GM21360 (cell line): ENCODE data around the gene SERTAD2.

Experiments
- ATAC-seq: cut with Tn5 transposase; IDR thresholded peaks from one replicate; pipeline ENCODE4 v1.9.1; 2021; ENCODE audit warnings: mild to moderate bottlenecking, moderate library complexity; ENCODE audit not compliant: unreplicated experiment

Gene SERTAD2

DNA sequence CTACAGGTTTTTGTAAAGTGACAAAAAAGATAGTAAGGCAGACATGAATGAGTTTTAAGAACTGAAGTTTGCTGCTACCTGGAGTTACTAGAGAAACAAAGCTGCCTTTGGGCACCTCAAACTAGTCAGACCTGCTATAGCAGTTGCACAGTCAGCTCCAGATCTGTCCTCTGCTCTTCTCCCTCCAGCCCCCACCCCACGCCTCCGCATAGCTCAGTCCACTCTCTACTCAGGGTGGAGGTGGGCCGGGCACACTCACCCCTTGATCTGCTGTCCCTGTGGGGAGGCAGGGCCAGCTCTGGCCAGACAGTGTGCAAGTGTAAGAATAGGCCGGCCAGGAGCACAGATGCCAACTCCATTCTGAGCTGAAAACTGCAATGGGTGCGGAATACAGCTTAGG is 4.1 kb downstream of the SERTAD2 start:
- no peak for ATAC-seq

DNA sequence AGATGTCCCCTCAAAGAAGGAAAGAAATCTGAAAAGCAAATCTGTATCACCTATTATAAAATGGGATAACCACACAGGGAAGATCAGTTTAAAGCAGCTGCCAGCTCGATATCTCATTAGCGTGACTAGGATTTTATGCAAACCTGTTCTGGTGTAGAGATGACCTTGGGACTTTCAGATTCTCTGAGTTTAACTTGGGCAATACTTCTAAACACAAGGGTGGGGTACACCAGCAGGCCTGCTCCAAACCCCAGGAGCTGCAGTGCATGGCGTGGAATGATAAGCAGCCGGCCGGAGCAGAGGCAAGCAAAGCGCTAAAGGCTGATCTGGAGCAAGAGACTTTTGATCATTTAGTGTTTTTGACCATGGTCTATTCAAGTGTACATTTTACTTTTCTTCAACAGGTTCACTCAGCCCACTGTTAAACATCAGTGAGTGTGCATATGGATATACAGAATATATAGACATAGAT is 4.7 kb downstream of the SERTAD2 start:
- ATAC-seq = no peak

DNA sequence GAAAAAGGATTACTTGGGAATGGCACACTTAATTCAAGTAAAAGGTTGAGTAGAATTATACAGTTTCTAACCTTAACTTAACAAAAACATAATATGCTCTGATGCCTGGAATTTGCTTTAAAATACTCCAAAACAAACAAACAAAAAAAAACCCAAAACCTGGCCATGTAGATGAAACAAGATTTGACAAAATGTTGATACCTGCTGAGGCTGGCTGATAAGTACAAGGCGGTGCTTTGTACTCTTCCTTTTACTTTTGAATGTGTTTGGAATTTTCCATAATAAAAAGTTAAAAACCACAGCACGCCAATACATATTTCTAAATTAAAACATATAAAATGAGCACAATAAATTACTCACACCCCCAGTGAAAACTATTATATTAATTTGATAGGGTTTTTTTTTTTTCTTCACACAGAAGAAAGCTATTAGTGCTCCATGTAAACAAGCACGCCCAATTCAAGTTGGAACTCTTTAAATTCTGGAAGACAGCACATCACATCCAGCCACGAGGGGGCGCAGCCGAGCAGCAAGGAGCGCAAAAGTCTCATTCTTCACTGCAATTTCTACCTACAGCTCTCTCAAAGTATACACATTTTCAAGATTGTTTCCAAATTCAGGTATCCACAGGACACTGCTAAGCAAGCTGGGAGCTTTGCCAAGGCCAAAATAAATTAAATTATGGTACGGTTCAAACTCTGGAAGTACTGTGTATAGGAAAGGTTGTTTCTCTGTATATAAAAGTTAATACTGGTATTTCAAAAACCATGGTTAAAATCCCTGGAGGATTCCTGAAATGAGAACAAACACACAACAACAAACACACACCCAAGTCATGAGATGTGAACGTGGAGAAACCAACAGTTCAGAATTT is 7.5 kb downstream of the SERTAD2 start:
- ATAC-seq = no peak

- ATAC-seq = peak; percentile 47
Measured at GRCh38 chr2:64644458-64645382, 9.0 kb downstream of the SERTAD2 start.

DNA sequence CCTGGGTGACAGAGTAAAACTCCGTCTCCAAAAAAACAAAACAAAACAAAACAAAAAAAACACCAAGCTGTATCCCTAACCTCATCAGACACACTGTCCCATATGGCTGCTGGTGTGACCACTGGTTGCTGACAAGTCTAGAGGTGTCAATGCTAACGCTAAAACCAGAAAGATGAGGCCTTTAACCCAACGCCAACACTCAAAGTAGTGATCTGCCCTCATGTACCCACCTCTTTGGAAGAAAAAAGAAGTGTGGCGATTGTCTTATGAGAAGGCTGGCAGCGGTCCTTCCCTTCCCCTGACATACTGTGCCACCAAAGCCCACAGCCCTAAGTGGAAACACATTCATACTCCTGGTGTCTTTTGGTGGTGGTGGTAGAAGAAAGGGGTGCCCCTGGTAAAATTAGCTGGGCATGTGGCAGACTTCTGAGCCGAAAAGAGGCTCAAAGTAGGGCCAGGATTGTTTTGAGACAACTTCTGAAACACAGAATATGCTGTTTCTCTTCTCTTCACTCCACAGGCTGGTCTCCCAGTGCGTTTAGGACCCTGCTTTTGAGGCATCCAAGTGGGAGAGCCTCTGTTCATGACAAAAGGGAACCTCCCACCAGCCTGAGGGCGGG is 9.8 kb downstream of the SERTAD2 start:
- ATAC-seq = no peak

DNA sequence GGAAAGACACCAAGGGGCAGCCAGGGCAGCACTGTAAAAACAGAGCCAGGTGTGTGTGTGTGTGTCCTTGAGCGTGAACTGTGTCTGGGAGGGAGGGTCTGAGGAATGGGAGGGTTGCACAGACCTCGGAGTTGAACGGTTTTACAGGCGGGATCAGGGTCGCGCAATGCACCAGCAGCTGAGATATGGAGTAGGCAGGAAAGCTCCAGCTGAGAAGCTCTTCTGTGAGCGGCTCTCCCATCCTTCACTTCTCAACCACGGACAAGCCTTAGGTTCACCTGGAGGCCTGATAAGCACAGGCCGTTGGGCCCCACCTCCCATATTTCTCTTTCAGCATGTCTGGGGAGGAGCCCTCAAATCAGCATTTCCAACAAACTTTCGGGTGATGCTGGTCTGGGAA is 12.1 kb downstream of the SERTAD2 start:
- no peak for ATAC-seq

GRCh38 chr2:64640153-64641044 is 13.3 kb downstream of the SERTAD2 start:
- ATAC-seq = no peak

DNA sequence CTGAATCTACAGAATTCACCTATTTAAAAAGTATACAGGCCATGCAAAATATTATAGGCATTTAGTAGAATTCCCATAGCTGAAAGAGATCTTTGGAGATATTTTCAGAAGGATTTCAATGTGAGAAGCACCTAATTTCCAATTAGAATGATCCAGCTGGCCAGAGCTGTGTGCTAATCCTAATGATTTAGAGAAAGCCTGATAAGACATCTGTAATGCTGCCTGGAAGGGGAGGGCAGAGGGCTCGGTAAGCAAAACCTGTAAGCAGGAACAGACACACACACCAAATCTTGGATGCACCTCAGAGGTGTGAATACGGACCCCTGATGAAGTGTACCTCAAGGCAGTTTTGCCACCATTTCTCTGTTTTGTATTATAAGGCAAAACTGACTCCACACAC is 14.0 kb downstream of the SERTAD2 start:
- ATAC-seq = no peak

DNA sequence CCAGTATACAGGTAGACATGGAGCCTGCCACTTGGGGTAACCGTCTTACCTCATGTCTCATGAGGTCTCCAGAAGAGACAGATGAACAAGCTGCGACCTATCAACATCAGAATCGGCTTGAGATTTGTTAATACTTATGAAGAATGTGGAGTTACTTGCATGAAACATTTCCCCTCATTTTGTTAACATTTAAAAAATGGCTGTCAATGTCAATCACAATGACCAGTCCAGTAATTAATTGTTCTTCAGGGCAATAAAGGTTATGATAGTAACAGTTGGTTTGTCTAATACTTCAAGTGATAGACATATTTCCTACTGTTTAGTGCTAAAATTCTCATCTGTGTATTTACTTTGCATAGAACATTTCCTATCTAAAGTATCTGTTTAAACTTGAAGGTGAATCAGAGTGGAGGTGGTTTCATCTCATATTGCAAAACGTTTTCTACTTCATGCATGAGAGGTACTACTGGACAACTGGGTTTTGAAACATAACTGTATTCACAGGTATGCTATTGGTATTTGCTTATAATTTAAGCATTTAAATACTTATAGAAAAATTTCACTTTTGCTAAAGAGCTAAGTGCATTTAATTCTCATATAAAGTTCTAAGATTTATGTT is 15.1 kb downstream of the SERTAD2 start:
- ATAC-seq = no peak

DNA sequence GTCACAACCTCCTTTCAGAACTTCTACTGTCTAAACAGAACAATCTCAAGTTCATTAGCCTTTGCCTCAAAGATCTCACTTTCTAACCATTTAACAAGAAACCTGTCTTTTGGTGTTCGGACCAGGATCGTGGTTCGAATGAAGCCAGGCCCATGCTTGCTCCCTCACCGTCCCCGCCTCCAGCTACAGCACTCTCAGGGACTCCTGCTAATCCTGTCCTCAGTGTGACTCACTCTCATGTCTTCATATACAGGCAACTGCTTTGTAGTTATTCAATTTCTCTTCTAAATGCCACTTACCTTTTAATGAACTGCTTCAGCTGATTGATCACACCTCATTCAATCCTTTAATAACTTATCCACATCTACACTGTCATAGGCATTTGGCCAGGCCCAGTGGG is 15.8 kb downstream of the SERTAD2 start:
- ATAC-seq = no peak

DNA sequence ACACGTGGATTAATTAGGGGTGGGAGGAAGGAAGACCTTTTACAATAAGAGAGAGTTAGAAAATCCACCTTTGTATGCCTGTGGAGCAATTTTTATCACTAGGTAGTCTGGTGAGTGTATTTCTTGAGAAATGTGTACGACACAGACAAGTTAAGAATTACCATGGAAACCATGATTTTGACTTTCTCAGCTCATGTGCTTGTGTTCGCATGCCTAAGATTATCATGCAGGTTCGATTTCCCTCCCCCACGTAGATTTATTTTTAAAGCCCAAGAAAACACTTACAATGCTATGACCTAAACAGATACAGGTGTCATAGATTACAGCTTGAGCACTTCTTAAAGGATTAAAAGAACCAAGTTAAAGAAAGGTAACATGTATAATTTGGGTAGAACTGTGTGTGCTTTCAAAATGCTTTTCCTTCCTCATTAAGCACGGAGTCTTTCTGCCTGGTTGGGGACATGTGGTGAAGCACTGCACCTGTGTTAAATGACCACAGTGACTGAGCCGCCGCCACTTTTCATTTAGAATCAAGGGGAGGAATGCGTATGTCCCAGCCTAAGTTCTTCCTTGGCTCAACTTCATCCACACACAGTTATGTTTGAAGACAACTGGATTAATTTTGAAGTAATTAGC is 16.6 kb downstream of the SERTAD2 start:
- ATAC-seq = peak; percentile 43

DNA sequence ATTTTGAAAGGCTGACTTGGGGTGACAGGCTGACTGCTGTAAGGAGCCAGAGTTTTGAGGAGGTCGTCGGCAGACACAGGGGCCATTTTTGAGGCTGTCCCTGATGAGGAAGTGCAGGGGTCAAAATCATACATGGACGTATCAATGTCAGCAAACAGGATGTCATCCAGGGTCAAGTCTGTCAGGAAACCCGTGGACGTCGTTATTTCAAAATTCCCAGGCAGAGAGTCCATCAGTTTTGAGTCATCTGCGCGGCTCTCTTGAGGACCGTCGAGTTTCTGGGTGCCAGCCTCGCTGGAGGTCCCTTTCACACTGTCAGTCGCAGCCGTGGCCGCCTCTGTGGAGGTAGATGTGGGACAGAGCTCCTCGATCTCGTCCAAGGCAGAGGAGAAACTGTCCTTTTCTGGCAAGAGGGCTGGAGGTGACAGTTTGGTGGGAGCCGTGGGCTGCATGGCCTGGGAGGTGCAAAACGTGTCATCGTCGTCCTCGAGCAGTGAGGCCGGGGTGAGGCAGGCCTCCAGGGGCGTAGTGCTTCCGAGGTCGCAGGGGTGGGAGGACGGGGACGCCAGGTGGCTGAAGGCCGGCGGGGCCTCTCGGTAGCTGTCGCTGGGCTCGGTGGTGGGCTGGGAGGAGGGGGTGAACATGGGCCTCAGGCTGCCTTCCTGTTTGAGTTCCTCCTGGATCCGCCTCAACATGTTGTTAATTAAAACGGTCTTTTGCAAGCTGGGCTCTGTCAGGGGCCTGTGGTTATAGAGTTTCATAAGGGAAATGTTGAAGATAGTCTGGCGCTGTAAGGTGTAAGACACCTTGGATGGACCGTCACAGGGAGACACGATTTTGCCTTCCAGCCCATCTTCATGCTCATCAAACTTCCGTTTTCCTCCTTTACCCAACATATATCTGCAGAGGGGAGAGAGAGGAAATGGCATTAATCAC is 17.5 kb downstream of the SERTAD2 start:
- ATAC-seq = peak; percentile 47

GRCh38 chr2:64634345-64635267 is 19.1 kb downstream of the SERTAD2 start:
- no peak for ATAC-seq

DNA sequence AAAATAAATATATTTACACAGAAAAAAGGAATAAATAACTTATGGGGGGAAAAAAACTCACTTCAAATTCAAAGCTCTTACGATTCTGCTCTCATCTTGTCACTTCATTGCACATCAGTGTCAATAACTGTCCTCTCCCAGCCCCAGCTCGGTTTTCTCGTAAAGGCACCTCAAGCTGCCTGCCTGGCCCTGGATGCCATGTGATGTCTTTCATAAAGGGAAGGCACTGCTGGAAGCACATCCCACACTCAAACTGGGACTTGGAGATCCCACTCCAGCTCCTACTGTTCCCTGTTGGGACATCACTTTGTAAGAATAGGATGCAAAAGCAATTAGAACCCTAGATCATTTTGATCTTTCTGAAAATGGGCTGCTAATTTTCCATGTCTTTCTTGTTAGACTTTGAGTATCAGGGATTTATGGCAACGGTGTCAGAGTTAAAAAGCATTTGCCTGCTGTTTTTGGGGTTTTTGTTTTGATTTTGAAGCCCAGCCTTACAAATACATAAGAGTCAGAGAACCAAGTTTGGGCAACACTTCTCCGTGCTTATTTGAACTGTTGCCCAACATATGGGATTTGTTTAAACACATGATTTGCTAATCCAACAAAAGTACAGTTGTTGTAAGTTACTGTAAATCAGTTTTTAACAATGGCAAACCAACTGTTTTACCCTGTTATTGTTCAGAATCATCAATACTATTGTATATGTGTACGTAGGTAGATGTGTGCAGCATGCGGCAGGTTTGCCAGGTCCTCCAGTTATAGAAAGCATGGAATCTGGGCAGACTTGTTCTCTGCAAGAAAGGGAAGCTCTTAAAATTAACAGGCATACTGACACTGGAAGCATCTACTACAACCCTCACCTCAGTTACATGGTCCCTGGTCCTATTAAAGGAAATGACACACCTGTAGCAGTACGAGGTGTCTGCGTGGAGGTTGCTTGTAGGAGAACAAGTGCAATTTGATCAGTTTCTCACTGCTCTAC is 20.6 kb downstream of the SERTAD2 start:
- no peak for ATAC-seq

- ATAC-seq = no peak
Measured at GRCh38 chr2:64631771-64632170, 21.9 kb downstream of the SERTAD2 start.

- no peak for ATAC-seq
Measured at GRCh38 chr2:64630752-64631151, 23.0 kb downstream of the SERTAD2 start.
